Measurements from ENCODE around the gene ATCAY. TPM values are rescaled to one million over a fixed set of nuclear protein-coding genes. Genes with fewer than 3 reads are reported as not detected.

Gene ATCAY
- total and polyA plus RNA-seq, 2 of the 13 experiments (the other 11 are each of a cell fraction or from before 2014, with no cell fraction given): not detected

DNA sequence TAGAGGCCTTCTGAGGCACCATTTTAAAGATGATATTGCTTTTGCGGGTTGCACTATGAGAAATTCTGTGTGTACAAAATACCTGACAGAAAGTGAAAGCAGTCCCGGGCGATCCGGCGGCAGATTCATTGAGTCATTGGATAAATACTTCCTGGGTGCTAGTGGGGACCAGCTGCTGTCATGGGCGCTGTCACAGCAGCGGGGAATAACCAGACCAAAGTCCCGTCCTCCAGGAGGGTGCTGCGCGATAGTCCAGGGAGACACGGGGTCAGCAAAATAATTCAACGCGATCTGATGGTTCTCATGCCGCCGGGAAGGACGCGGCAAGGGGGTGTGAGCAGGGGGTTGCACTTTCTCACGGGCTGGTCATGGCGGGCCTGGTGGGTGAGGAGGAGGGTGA lies 25.2 kb upstream of the ATCAY start (continued):
- TF ChIP-seq, protein P1, sequence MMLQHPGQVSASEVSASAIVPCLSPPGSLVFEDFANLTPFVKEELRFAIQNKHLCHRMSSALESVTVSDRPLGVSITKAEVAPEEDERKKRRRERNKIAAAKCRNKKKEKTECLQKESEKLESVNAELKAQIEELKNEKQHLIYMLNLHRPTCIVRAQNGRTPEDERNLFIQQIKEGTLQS (CRISPR knock-in tag; IDR thresholded peaks at IDR 0.05): peak; percentile 51; the same call in 1 of the 2 replicates
- no peak for TF ChIP-seq ISL2 (CRISPR knock-in tag; IDR thresholded peaks at IDR 0.05)
- peak; percentile 48; the same call in 1 of the 2 replicates for TF ChIP-seq FOXA3 (CRISPR knock-in tag; IDR thresholded peaks at IDR 0.05)
- no peak for TF ChIP-seq ZNF589 (CRISPR knock-in tag; conservative IDR thresholded peaks at IDR 0.05)
- TF ChIP-seq, protein P2, sequence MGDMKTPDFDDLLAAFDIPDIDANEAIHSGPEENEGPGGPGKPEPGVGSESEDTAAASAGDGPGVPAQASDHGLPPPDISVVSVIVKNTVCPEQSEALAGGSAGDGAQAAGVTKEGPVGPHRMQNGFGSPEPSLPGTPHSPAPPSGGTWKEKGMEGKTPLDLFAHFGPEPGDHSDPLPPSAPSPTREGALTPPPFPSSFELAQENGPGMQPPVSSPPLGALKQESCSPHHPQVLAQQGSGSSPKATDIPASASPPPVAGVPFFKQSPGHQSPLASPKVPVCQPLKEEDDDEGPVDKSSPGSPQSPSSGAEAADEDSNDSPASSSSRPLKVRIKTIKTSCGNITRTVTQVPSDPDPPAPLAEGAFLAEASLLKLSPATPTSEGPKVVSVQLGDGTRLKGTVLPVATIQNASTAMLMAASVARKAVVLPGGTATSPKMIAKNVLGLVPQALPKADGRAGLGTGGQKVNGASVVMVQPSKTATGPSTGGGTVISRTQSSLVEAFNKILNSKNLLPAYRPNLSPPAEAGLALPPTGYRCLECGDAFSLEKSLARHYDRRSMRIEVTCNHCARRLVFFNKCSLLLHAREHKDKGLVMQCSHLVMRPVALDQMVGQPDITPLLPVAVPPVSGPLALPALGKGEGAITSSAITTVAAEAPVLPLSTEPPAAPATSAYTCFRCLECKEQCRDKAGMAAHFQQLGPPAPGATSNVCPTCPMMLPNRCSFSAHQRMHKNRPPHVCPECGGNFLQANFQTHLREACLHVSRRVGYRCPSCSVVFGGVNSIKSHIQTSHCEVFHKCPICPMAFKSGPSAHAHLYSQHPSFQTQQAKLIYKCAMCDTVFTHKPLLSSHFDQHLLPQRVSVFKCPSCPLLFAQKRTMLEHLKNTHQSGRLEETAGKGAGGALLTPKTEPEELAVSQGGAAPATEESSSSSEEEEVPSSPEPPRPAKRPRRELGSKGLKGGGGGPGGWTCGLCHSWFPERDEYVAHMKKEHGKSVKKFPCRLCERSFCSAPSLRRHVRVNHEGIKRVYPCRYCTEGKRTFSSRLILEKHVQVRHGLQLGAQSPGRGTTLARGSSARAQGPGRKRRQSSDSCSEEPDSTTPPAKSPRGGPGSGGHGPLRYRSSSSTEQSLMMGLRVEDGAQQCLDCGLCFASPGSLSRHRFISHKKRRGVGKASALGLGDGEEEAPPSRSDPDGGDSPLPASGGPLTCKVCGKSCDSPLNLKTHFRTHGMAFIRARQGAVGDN (CRISPR knock-in tag; IDR thresholded peaks at IDR 0.05): peak; percentile 62
- TF ChIP-seq ZNF883 (CRISPR knock-in tag; IDR thresholded peaks at IDR 0.05; ENCODE audit: not compliant biosample characterization): peak; percentile 22
- TF ChIP-seq FOSL2 (CRISPR knock-in tag; IDR thresholded peaks at IDR 0.05): peak; percentile 87
- TF ChIP-seq, protein P3, sequence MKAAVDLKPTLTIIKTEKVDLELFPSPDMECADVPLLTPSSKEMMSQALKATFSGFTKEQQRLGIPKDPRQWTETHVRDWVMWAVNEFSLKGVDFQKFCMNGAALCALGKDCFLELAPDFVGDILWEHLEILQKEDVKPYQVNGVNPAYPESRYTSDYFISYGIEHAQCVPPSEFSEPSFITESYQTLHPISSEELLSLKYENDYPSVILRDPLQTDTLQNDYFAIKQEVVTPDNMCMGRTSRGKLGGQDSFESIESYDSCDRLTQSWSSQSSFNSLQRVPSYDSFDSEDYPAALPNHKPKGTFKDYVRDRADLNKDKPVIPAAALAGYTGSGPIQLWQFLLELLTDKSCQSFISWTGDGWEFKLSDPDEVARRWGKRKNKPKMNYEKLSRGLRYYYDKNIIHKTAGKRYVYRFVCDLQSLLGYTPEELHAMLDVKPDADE (CRISPR knock-in tag; IDR thresholded peaks at IDR 0.05): no peak
- peak; percentile 67; the same call in 1 of the 2 replicates for TF ChIP-seq TGIF2 (CRISPR knock-in tag; IDR thresholded peaks at IDR 0.05)
- TF ChIP-seq MXI1 (IDR thresholded peaks at IDR 0.05; ENCODE audit: borderline replicate concordance, low read depth, low read length): peak; percentile 75; the same call in 1 of the 3 replicates
- TF ChIP-seq, protein P4, sequence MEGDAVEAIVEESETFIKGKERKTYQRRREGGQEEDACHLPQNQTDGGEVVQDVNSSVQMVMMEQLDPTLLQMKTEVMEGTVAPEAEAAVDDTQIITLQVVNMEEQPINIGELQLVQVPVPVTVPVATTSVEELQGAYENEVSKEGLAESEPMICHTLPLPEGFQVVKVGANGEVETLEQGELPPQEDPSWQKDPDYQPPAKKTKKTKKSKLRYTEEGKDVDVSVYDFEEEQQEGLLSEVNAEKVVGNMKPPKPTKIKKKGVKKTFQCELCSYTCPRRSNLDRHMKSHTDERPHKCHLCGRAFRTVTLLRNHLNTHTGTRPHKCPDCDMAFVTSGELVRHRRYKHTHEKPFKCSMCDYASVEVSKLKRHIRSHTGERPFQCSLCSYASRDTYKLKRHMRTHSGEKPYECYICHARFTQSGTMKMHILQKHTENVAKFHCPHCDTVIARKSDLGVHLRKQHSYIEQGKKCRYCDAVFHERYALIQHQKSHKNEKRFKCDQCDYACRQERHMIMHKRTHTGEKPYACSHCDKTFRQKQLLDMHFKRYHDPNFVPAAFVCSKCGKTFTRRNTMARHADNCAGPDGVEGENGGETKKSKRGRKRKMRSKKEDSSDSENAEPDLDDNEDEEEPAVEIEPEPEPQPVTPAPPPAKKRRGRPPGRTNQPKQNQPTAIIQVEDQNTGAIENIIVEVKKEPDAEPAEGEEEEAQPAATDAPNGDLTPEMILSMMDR (CRISPR knock-in tag; IDR thresholded peaks at IDR 0.05): 0 out of 2 replicates have a peak, but pooled peaks have one; percentile 17
- TF ChIP-seq XRCC5 (optimal IDR thresholded peaks at IDR 0.05; ENCODE audit: low read length): peak; percentile 38
- TF ChIP-seq NCOR1 (IDR thresholded peaks at IDR 0.05; ENCODE audit: borderline replicate concordance, low read length): no peak; the same call in 1 of the 2 replicates
- no peak for TF ChIP-seq GABPA (IDR thresholded peaks at IDR 0.05; ENCODE audit: low read depth, low read length)
- TF ChIP-seq GABPA (CRISPR knock-in tag; IDR thresholded peaks at IDR 0.05; ENCODE audit: low read depth): peak; percentile 62; the same call in 1 of the 2 replicates
- TF ChIP-seq, protein P5, sequence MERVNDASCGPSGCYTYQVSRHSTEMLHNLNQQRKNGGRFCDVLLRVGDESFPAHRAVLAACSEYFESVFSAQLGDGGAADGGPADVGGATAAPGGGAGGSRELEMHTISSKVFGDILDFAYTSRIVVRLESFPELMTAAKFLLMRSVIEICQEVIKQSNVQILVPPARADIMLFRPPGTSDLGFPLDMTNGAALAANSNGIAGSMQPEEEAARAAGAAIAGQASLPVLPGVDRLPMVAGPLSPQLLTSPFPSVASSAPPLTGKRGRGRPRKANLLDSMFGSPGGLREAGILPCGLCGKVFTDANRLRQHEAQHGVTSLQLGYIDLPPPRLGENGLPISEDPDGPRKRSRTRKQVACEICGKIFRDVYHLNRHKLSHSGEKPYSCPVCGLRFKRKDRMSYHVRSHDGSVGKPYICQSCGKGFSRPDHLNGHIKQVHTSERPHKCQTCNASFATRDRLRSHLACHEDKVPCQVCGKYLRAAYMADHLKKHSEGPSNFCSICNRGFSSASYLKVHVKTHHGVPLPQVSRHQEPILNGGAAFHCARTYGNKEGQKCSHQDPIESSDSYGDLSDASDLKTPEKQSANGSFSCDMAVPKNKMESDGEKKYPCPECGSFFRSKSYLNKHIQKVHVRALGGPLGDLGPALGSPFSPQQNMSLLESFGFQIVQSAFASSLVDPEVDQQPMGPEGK (CRISPR knock-in tag; IDR thresholded peaks at IDR 0.05): peak; percentile 31; the same call in 1 of the 2 replicates
- TF ChIP-seq KDM2A (CRISPR knock-in tag; IDR thresholded peaks at IDR 0.05; ENCODE audit: borderline replicate concordance, low read depth): peak; percentile 35; the same call in 1 of the 2 replicates
